Natural killer cell treated with Interleukin-12 subunit alpha and Interleukin-12 subunit beta and Interleukin-15 and Interleukin-18, amount 100 ng/mL, for 72 hours (primary cell): Measurements from ENCODE around the gene ZBTB6. TPM values are rescaled to one million over a fixed set of nuclear protein-coding genes. Genes with fewer than 3 reads are reported as not detected.
"Not testable (repeated sequence)": the region's sequence is repeated elsewhere in the genome, so short reads cannot be mapped to it uniquely, and the experiment has no call there.

ENCODE experiments used
- ATAC-seq, 2 donors: fragments of 150-1000 bp; cut with Tn5 transposase in 1 of 2; sonication (Bioruptor Pico), chemical (Tn5 transposase) in 1 of 2; 2 replicates each; pipeline ENCODE4 v1.10.0; 2021
- DNase-seq: peaks from one replicate; pipeline ENCODE4 v3.0.0; 2022; ENCODE audit warnings: low spot score
- H3K27ac Mint-ChIP-seq, 2 donors: 1 replicate in 1 of 2; 2 replicates in 1 of 2; pipeline ENCODE4 v1.8.0; 2022; ENCODE audit warnings: mixed read lengths in 2 of 2, mild to moderate bottlenecking in 1 of 2, moderate library complexity in 1 of 2
- H3K27me3 Mint-ChIP-seq, 2 donors: 1 replicate in 1 of 2; 2 replicates in 1 of 2; pipeline ENCODE4 v1.8.0; 2022; ENCODE audit warnings: mixed read lengths in 2 of 2
- H3K36me3 Mint-ChIP-seq: one replicate; pipeline ENCODE4 v1.8.0; 2022; ENCODE audit warnings: mixed read lengths
- H3K4me1 Mint-ChIP-seq, 2 donors: 1 replicate in 1 of 2; 2 replicates in 1 of 2; pipeline ENCODE4 v1.8.0; 2022; ENCODE audit warnings: low read depth in 2 of 2, mixed read lengths in 2 of 2, mild to moderate bottlenecking in 1 of 2
- H3K4me3 Mint-ChIP-seq: one replicate; pipeline ENCODE4 v1.8.0; 2022; ENCODE audit warnings: mixed read lengths
- H3K9me3 Mint-ChIP-seq: 2 replicates; pipeline ENCODE4 v1.8.0; 2022; ENCODE audit warnings: mixed read lengths
- total RNA-seq, 2 donors: library from RNA; stranded (reverse); gene quantifications; one replicate each; pipeline ENCODE4 v1.2.3, GENCODE V29; 2022

The ZBTB6 gene
- total RNA-seq, 2 donors from 2014 or later: 7.0 to 13.3 TPM

GRCh38 chr9:122904466-122904822 is 8.7 kb downstream of the ZBTB6 start:
- DNase-seq (no peak), ATAC-seq (peak; percentile 21 to 34)
- Mint-ChIP-seq H3K9me3 (no peaks in the 10 kb centered on the region), H3K4me3 (peak overlapping the region; percentile 96), H3K27me3 (no peaks in the 10 kb centered on the region), H3K4me1 (peaks cover 14 to 17% of the 10 kb centered on the region in 2 donors), H3K27ac (peak overlapping the region; percentile 91 to 96), H3K36me3 (peaks cover under 1% of the 10 kb centered on the region)

GRCh38 chr9:122900791-122901190 is 12.3 kb downstream of the ZBTB6 start:
- Mint-ChIP-seq H3K27ac (peak overlapping the region; percentile 67 to 76), H3K27me3 (no peaks in the 10 kb centered on the region), H3K9me3 (no peaks in the 10 kb centered on the region), H3K36me3 (no peaks in the 10 kb centered on the region), H3K4me1 (peaks cover 20 to 28% of the 10 kb centered on the region in 2 donors), H3K4me3 (peak overlapping the region; percentile 63)
- ATAC-seq (no peak), DNase-seq (no peak)

- H3K4me3 Mint-ChIP-seq: no peak overlapping the region
- H3K4me1 Mint-ChIP-seq: peaks cover 9 to 16% of the 10 kb centered on the region in 2 donors
- no peak for DNase-seq
- no peaks in the 10 kb centered on the region for H3K36me3 Mint-ChIP-seq
- no peak overlapping the region for H3K27ac Mint-ChIP-seq
- no peaks in the 10 kb centered on the region for H3K9me3 Mint-ChIP-seq
- ATAC-seq: no peak
- H3K27me3 Mint-ChIP-seq: no peaks in the 10 kb centered on the region
Observed at GRCh38 chr9:122897969-122898368, 15.2 kb downstream of the ZBTB6 start.

- DNase-seq (no peak), ATAC-seq (no peak)
- peaks cover 4% of the 10 kb centered on the region in 2 donors for H3K4me1 Mint-ChIP-seq
- no peak overlapping the region for H3K4me3 Mint-ChIP-seq
- no peaks in the 10 kb centered on the region for H3K9me3 Mint-ChIP-seq
- H3K36me3 Mint-ChIP-seq: peaks cover 12% of the 10 kb centered on the region
- no peak overlapping the region for H3K27ac Mint-ChIP-seq
- H3K27me3 Mint-ChIP-seq: no peaks in the 10 kb centered on the region
Observed at GRCh38 chr9:122888480-122888879, 24.6 kb downstream of the ZBTB6 start.

GRCh38 chr9:122883125-122883524 is 30.0 kb downstream of the ZBTB6 start:
- ATAC-seq (no peak), DNase-seq (no peak)
- Mint-ChIP-seq H3K36me3 (peaks cover 11% of the 10 kb centered on the region), H3K27me3 (no peaks in the 10 kb centered on the region), H3K4me3 (no peak overlapping the region), H3K4me1 (no peaks in the 10 kb centered on the region), H3K9me3 (no peaks in the 10 kb centered on the region), H3K27ac (no peak overlapping the region)

- no peaks in the 10 kb centered on the region for H3K9me3 Mint-ChIP-seq
- no peak overlapping the region for H3K27ac Mint-ChIP-seq
- H3K27me3 Mint-ChIP-seq: no peaks in the 10 kb centered on the region
- H3K4me3 Mint-ChIP-seq: no peak overlapping the region
- DNase-seq (no peak), ATAC-seq (no peak)
- peaks cover 4 to 13% of the 10 kb centered on the region in 2 donors for H3K4me1 Mint-ChIP-seq
- peaks cover 33% of the 10 kb centered on the region for H3K36me3 Mint-ChIP-seq
Observed at GRCh38 chr9:122879443-122879842, 33.7 kb downstream of the ZBTB6 start.

GRCh38 chr9:122875523-122875922 is 37.6 kb downstream of the ZBTB6 start:
- H3K4me1 Mint-ChIP-seq: peaks cover 4 to 13% of the 10 kb centered on the region in 2 donors
- no peaks in the 10 kb centered on the region for H3K9me3 Mint-ChIP-seq
- peak overlapping the region; percentile 2 to 14 for H3K27ac Mint-ChIP-seq
- no peak for DNase-seq
- ATAC-seq: no peak
- H3K36me3 Mint-ChIP-seq: peaks cover 29% of the 10 kb centered on the region
- H3K27me3 Mint-ChIP-seq: no peaks in the 10 kb centered on the region
- H3K4me3 Mint-ChIP-seq: no peak overlapping the region

GRCh38 chr9:122867276-122867675 is 45.8 kb downstream of the ZBTB6 start:
- H3K9me3 Mint-ChIP-seq, H3K4me1 Mint-ChIP-seq, H3K4me3 Mint-ChIP-seq, DNase-seq, H3K27ac Mint-ChIP-seq, ATAC-seq, H3K36me3 Mint-ChIP-seq, H3K27me3 Mint-ChIP-seq: not testable (repeated sequence)

GRCh38 chr9:122866079-122866478 is 47.0 kb downstream of the ZBTB6 start:
- H3K9me3 Mint-ChIP-seq: no peaks in the 10 kb centered on the region
- no peak overlapping the region for H3K27ac Mint-ChIP-seq
- DNase-seq: no peak
- H3K27me3 Mint-ChIP-seq: no peaks in the 10 kb centered on the region
- no peaks in the 10 kb centered on the region for H3K4me1 Mint-ChIP-seq
- no peak for ATAC-seq
- H3K36me3 Mint-ChIP-seq: no peaks in the 10 kb centered on the region
- no peak overlapping the region for H3K4me3 Mint-ChIP-seq

GRCh38 chr9:122865300-122865699 is 47.8 kb downstream of the ZBTB6 start:
- DNase-seq (no peak), ATAC-seq (no peak)
- no peak overlapping the region for H3K4me3 Mint-ChIP-seq
- no peaks in the 10 kb centered on the region for H3K9me3 Mint-ChIP-seq
- no peaks in the 10 kb centered on the region for H3K27me3 Mint-ChIP-seq
- peak overlapping the region in 1 of 2 donors; percentile 27 for H3K27ac Mint-ChIP-seq
- H3K36me3 Mint-ChIP-seq: no peaks in the 10 kb centered on the region
- no peaks in the 10 kb centered on the region for H3K4me1 Mint-ChIP-seq

- Mint-ChIP-seq H3K4me3 (no peak overlapping the region), H3K27me3 (no peaks in the 10 kb centered on the region), H3K36me3 (peaks cover 3% of the 10 kb centered on the region), H3K27ac (no peak overlapping the region), H3K4me1 (peaks cover 0 to 4% of the 10 kb centered on the region in 2 donors), H3K9me3 (no peaks in the 10 kb centered on the region)
- ATAC-seq: no peak
- DNase-seq: no peak
Observed at GRCh38 chr9:122863407-122863806, 49.7 kb downstream of the ZBTB6 start.

- no peak for DNase-seq
- no peak overlapping the region for H3K27ac Mint-ChIP-seq
- no peak overlapping the region for H3K4me3 Mint-ChIP-seq
- H3K4me1 Mint-ChIP-seq: peaks cover 0 to 4% of the 10 kb centered on the region in 2 donors
- peaks cover 4% of the 10 kb centered on the region for H3K36me3 Mint-ChIP-seq
- ATAC-seq: no peak
- H3K27me3 Mint-ChIP-seq: no peaks in the 10 kb centered on the region
- H3K9me3 Mint-ChIP-seq: no peaks in the 10 kb centered on the region
Observed at GRCh38 chr9:122860319-122861142, 52.6 kb downstream of the ZBTB6 start.
